GM19328 (cell line): ENCODE data around the gene ZFP91.

Source experiments
- ATAC-seq: cut with Tn5 transposase; IDR thresholded peaks from one replicate; pipeline ENCODE4 v1.9.1; 2021; ENCODE audit warnings: mild to moderate bottlenecking, moderate library complexity; ENCODE audit not compliant: unreplicated experiment

Gene ZFP91

DNA sequence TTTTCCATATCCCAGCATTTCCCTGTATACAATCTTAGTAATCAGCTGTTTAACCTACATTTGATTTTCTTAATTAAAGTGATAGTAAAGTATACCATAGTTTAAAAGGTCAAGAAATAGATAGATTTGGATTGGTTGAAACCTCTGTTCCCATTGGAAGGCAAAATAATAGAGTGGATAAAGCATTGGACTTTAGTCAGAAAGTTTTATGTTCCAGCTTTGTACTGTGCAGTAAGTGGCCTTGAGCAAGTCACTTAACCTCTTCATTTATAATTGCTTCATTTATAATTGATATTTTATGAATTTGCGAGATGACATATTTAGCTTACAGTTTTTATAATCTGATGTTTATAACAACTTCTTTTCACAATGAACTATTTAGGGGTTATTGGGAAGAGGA is 3.6 kb downstream of the ZFP91 start:
- no peak for ATAC-seq

DNA sequence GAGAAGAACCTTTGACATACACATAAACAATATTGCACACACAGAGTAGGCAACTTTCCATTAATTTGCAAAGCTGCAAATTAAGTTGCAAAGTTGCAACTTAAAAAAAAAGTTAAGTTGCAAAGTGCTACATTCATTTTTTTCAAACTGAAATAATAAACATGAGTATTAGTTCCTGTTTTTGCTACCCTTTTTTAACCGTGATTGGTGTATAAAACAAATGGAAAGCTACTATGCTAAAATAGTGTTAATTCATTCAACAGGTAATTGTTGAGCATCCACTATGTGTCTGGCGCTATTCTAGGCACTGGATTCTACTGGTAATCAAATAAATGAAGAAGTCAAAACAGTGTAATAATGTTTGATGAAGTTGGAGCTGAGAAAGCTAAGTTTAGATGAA is 8.1 kb downstream of the ZFP91 start:
- no peak for ATAC-seq

DNA sequence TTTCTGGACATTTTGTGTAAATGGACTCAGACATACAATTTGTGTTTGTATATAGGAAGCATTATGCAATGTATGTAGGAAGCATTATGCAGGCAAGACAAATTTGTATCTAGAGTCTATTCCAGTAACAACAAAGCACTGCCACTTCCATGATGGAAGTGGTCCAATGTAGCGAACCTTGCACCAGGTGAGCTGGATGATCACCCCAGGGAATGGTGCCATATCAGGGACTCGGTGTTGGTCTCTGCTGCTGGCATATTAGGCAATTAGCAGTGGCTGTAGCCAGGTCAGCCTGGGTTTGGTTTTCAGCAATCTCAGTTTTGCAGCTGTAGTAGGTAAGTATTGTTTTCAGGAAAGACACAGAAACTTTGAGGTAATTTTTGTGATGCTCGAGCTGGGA is 12.8 kb downstream of the ZFP91 start:
- no peak for ATAC-seq

DNA sequence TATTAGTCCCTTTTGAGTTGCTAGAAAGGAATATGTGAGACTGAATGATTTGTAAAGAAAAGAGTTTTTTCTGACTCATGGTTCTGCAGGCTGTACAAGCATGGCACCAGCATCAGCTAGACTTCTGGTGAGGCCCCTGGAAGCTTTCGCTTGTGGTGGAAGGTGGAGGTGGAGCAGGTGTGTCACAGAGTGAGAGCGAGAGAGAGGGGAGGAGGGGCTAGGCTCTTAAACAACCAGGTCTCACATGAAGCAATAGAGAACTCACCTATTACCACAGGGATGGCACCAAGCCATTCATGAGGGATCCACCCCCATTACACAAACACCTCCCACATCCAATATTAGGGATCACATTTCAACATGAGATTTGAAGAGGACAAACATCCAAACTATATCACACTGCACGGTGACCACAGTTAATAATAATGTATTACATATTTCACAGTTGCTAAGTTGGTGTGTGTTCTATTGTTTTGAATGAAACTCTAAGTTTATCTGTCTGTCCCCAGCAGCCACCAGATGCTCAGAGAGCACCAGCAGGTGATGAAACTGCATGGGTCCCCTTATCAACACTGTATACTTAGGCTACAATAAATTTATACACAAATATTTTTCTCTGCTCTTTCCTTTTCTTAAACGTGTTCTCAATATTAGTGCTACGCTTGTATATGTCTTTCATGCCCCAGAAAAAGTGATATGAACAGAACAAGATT is 14.1 kb downstream of the ZFP91 start:
- ATAC-seq: no peak

DNA sequence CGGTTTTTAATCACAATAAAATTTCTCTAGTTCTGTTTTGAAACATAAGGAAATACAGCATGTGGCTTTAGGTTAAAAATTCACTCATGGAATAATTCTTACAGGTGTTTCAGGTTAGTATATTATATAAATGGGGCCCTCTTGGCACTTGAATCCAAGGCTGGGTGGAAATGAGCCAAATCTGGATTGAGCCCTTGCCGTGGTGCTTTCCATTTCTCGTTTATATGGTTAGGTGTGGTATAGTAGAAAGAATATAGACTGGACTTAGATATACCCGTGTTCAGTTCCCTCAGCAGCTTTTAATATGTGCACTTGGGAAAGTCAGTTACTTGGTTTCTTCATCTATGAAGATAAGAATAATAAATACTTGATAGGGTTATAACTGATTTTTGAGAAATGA is 16.0 kb downstream of the ZFP91 start:
- no peak for ATAC-seq

DNA sequence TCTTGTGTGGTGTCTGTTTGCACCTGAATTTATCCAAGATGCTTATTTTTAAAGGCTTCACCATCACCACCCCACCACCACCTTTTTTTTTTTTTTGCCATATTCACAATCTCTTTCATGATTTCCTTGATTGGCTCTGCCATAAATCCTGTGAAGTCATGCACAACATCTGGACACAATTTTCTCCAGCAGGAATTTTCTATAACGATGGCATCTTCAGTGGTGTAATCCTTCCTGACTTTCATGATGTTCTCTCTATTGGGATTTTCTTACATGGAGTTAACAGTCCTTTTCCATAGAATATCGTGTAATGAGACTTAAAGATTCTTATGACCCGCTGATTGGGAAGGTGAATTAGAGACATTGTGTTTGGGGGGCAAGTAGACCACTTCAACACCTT is 17.8 kb downstream of the ZFP91 start:
- no peak for ATAC-seq

DNA sequence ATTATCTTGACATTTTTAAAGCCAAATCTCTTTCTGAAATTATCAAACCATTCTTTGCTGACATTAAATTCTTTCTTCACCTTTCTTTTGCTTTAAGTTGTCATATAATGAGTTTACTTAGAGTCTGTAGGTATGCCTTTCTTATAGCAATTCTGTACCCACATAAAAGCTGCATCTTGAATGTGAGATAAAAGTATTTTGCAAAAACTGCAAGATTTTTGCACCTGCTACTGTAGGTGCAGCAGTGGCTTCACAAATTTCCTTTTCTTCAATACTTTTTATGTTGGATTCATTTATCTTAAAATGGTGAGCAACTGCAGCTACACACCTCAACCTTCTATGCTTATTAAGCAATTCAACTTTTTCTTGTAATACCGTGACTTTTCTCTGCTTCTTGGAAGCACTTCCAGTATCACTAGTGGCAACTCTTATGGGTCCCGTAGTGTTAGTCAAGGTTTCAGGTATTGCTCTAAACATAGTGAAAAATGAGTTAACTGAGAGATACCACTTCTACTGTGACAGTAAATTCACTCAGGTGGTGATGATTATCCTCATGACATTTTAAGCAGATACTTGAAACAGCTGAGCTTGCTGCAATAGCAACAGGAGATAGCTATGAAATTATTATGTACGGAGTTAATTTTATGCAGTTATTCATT is 18.8 kb downstream of the ZFP91 start:
- no peak for ATAC-seq

DNA sequence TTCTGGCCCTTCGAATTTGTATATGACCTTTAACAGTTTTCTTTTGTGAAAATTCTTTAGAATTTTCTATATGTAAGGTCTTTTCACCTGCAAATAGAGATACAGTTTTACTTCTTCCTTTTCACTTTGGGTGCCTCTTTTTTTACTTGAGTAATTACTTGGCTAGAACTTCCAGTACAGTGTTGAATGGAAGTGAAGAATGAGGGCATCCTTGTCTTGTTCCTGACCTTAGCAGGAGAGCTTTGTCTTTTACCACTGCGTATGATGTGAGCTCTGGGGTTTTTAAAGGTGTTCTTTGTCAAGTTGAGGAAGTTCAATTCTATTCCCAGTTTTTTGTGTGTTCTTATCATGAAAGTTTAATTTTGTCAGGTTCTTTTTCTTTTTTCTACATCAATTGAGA is 21.6 kb downstream of the ZFP91 start:
- ATAC-seq: no peak

DNA sequence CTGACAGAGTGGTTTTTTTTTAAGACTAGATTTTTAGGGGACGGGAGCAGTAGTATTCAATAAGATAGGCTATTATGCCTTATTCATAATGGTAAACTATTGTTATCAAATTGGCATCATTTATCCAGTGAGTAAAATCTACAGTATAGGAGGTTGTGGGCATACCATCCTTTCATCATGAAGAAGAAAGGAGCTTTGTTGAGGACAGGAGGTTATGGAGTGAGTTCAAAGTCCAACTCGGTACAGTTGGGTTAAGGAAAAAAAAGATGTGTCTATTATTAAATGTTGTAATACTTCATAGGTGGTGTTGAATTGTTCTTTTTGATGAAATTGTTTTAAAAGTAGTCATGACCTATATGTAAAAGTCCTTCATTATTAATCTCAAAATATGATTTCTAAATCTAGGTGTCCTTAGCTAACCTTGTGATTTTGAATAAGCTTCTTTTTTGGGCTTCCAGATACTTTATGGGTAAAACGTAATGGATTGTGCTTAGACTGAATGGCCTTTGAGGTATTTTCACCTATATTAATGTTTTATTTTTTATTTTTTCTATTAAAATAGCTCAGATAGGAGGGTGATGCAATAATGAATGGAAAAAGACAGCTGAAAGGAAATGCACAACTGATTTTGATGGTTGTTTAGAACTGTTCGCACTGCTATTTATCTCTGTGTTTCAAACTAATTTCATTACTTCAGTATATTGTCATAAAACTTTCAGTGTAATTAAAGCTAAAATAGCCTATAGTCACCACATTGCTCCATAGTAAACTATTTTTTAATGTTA is 28.3 kb downstream of the ZFP91 start:
- no peak for ATAC-seq

DNA sequence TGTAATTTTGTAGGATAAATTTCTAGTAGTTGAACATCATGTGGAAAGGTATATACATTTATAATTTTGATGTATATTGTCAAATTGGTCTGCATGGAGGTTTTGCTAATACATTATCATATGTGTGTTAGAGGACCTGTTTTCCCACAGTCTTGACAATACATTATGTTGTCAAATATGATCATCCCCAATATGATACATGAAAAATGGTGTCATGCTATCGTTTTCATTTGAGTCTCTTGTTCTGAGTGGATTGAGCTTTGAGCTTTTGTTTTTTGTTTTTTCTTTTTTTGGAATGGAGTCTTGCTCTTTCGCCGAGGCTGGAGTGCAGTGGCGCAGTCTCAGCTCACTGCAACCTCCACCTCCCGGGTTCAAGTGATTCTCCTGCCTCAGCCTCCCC is 29.5 kb downstream of the ZFP91 start:
- no peak for ATAC-seq

DNA sequence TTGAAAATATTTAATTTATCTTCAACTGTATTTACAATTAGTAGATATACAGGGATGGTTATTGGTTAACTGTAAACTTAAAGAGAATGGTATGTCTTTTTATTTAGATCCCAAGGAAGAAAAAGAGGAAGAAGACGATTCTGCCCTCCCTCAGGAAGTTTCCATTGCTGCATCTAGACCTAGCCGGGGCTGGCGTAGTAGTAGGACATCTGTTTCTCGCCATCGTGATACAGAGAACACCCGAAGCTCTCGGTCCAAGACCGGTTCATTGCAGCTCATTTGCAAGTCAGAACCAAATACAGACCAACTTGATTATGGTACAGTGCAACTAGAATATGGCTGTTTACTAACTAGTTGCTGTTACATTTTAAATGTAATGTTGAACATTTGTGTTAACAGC is 30.9 kb downstream of the ZFP91 start:
- no peak for ATAC-seq

DNA sequence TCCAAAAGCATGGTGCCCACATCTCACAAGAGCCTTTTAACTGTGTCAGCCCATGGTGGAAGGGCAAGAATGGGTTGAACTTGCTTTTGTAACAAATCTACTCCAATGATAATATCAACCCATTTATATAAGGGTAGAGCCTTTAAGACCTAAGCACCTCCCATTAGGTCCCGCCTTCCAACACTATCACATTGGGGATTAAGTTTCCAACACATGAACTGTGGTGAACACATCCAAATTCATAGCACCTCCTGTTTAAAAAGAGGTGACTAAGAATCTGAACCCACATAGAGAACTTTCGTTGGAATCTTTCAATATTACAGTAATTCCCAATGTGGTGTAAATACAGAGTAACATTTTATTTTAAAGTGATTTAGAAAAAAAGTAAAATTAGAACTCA is 34.4 kb downstream of the ZFP91 start:
- no peak for ATAC-seq

DNA sequence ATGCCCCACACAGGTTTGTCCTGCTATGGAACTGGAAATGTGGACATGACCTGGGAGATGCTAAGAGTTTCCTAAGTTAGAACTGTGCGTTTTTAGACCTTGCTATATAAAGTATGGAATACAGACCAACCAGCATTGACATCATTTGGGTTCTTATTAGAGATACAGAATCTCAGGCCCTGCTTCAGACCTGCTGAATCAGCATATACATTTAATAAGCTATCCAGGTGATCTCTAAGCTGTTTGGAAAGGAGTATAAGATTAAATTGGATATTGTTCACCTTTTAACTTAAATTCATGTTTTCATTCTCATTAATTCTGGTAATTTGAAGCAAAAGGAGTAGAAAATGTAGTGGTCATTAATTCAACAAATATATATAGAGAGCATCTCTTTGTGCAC is 36.7 kb downstream of the ZFP91 start:
- no peak for ATAC-seq

DNA sequence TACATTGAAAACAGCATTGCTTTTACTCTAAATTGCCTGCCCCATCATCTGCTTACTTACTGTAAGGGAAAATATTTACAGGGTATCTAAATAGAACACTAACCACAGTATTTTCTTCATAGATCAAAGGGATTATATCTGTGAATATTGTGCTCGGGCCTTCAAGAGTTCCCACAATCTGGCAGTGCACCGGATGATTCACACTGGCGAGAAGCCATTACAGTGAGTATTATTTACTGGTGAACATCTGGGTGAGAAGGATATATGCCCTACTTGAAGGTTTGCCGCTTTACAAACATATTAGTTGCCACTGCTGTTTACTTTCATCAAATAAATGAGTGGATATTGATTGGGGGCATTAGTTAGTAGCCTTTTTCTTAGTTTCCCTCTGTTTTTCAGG is 37.7 kb downstream of the ZFP91 start:
- ATAC-seq: no peak

DNA sequence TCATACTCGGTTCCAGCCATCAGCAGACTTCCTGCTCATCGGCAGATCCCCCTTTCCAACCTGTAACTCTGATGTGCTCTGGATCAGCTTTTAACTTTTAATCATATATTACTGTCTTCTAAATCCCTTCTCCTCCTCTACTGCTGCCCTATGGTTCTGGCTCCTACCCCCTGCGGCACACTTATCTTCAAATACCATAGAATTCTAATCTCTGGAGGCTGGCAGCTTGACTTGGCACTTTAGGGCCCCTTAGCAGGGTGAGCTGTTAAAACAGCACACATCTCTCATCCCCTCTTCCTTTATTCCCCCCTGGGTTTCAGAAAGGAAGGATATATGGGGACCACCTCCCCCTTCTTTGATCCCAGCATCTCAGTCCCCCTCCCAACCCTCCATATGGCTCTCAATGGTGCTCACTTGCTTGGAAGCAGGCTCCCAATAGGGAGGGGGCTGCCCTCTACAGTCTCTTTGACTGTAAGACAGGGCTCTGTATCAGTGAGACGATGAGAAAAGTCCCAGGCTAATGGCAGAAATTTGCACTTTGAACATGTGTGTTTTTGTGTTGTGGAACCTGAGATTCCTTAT is 39.2 kb downstream of the ZFP91 start:
- no peak for ATAC-seq

DNA sequence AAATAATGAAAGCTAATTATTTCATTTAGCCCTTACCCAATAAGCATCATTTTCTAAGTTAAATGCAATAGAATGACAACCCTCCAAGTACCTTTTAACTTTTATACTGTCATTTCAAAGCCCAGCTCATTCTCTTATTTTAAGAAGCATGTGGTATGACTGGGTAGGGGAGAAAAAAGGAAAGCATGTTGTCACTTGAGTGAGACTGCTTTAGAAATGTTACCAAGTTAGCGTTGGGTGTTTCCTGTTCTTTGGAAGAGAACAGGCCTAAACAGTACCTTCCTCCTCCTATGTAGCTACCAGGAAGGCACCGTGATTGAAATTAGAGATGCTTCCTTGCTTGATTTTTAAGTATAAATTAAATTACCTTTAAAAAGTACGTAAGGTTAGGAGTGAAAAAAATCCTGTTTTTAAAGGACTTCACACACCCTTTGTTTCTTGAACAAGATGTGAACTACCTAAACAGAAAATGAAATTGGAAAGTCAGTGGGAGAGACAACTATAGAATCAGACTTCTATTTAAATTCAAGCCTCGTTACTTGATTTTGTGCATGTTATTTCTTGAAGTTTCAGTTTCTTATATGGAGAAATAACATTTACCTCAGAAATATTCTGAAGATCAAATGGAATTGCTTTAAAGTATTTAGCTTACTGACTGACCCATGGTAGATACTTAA is 42.9 kb downstream of the ZFP91 start:
- no peak for ATAC-seq

DNA sequence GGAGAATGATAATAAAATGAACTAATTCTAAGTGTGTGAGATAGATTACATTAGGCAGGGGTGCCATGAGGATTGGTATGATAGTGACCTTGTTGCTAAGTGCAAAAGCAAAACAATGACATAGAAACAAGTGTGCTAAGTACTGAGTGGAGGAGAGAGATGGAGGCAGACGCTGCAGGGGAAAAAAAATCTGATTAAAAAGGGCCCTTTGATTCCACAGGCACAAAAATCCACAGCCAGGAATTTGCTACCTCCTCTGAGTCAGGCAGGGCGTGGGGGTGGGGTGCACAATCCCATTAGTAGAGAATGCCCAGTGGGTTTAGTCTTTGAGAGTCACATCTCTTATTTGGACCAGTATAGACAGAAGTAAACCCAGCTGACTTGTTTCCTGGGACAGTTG is 43.5 kb downstream of the ZFP91 start, which contains the start of gene CNTF:
Gene CNTF, plus strand, starts transcription at position 322 of the 400 bp plus-strand sequence. CDS start 88 bp downstream, outside the sequence.
- ATAC-seq: no peak

DNA sequence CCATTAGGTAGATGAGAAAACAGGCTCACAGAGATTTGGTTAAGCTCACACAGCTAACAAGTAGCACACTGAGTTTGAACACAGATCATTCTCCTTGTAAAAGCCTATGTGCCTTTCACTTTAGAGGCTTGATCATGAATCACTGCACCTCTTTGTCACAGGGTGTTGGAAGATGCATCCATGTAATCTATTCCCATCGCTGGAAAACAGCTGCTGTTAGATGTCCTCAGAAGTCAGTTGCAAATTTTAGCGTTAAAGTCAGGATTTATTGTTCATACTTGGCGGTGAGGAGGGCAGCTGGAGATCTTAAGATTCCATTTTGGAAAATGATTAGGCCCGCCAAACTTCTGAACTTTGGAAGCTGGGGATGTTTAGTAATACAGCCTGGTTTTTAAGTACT is 46.2 kb downstream of the ZFP91 start:
- ATAC-seq: no peak

DNA sequence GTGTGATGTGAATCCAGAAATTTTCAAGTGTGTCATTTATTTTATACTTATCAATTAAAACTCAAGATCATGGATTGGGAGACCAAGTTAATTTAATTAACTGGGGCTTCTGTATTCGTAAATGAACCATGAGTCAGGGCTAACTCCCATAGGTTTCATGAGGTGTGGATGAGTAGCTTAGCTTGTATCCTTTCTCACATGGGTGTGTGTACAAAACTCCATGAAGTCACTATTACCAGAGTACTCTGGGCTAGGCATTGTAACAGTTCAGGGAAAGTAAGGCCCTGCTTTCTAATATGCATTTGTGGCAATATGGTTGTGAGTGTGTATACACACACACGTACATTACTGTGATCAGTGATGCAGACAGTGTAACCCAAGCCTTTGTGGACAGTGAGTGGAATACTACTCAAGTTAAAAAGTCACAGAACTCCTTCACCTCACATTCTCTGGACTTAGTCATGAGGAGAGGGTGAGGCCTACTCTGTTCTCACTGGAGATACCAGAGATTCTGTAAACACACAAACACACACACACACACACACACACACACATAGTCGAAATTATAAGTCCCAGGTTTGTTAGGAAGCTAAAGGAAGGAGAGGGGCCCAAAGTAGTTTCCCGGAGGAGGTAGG is 47.1 kb downstream of the ZFP91 start:
- ATAC-seq: no peak

DNA sequence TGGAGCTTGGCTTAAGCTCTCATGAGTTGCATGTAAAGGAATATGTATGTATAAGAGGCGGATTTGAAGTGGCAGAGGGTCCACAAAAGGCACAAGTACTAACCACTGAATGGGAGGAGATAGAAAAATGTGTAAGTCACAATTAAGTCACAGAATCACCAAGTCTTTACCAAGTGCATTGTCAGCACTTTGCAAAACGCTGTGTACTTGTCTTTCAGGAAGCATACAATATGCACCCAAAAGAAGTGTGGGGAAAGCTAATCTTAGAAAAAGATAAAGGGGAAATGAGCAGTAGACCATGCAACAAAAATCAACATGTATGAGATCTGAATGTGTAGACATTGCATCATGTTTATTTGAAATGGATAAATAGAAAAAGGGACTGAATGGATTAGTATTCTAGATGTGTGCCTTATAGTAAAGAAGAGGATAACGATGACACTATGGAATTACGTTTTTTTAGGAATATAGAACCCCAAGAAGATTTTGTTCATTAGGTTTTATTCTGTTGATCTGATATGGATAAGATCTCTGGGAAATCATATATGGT is 48.1 kb downstream of the ZFP91 start:
- ATAC-seq: no peak
